Mammary epithelial cell (primary cell): Measurements from ENCODE around the gene PDYN.

ENCODE experiments used
- EZH2 ChIP-seq: IDR thresholded peaks from 2 replicates; pipeline ENCODE4 v1.6.1; 2012; ENCODE audit warnings: low read length, inconsistent platforms, borderline replicate concordance
- TF ChIP-seq, protein P1 (sequence below), 2 donors: IDR thresholded peaks in 1 of 2; conservative IDR thresholded peaks in 1 of 2; 2 replicates each; pipeline ENCODE4 v1.5.1; 2011 to 2012; ENCODE audit warnings: inconsistent platforms in 2 of 2, low read length in 2 of 2, mild to moderate bottlenecking in 2 of 2, control low read depth in 1 of 2, low read depth in 1 of 2; ENCODE audit not compliant: insufficient read depth in 1 of 2; ENCODE audit errors: extremely low read depth in 1 of 2

DNA sequence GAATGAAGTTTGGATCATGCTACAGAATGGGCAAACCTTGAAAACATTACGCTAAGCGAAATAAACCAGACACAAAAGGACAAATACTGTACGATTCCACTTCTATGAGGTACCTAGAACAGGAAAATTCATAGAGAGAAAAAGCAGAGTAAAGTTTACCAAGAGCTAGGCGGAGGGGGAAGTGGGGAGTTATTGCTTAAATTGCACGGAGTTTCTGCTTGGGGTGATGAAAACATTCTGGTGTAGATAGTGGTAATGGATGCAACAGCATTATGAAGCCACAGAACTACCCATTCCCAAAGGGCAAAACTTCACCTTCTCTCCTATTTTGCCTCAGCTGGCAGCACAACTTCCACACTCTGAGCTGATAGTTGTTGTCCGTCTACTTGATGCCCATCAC is 6.4 kb upstream of the PDYN start:
- TF ChIP-seq, protein P1, sequence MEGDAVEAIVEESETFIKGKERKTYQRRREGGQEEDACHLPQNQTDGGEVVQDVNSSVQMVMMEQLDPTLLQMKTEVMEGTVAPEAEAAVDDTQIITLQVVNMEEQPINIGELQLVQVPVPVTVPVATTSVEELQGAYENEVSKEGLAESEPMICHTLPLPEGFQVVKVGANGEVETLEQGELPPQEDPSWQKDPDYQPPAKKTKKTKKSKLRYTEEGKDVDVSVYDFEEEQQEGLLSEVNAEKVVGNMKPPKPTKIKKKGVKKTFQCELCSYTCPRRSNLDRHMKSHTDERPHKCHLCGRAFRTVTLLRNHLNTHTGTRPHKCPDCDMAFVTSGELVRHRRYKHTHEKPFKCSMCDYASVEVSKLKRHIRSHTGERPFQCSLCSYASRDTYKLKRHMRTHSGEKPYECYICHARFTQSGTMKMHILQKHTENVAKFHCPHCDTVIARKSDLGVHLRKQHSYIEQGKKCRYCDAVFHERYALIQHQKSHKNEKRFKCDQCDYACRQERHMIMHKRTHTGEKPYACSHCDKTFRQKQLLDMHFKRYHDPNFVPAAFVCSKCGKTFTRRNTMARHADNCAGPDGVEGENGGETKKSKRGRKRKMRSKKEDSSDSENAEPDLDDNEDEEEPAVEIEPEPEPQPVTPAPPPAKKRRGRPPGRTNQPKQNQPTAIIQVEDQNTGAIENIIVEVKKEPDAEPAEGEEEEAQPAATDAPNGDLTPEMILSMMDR (conservative IDR thresholded peaks at IDR 0.05 in 1 of 2, IDR thresholded peaks at IDR 0.05 in 1 of 2; ENCODE audit: extremely low read depth in 1 of 2, insufficient read depth in 1 of 2, low read depth in 1 of 2, low read length in 2 of 2): no peak
- TF ChIP-seq EZH2: no peak
